HG02981 (cell line): Measurements from ENCODE around the gene NELFA.
A peak's percentile ranks its signal among the peaks of the same experiment; 100 is the strongest.
"Not testable (repeated sequence)": the region's sequence is repeated elsewhere in the genome, so short reads cannot be mapped to it uniquely, and the experiment has no call there.

Experiments
- ATAC-seq: cut with Tn5 transposase; IDR thresholded peaks from one replicate; pipeline ENCODE4 v1.9.1; 2021; ENCODE audit warnings: mild to moderate bottlenecking, moderate library complexity; ENCODE audit not compliant: unreplicated experiment

Gene NELFA

GRCh38 chr4:2040391-2041238 lies 31.8 kb upstream of the NELFA start:
- ATAC-seq: no peak

GRCh38 chr4:2036866-2037265 lies 28.1 kb upstream of the NELFA start:
- ATAC-seq: no peak

DNA sequence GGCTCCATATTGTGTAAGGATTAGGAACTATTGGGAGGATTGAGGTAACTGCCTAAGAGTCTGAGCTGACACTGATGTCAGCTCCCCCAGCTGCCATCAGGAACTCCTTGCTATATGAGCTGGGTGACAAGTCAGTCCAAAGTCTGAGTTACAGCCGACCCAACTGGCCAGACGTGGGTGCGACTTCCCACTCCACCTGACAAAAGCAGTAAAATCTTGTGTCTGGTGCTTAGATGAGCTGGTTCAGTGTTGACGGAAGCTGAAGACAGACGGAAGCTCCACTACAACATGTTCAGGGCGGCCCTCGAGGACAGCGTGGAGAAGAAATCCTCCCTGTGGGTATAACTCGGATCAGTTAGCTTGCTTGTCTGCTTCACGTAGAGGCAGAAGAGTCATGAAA lies 27.6 kb upstream of the NELFA start:
- no peak for ATAC-seq

DNA sequence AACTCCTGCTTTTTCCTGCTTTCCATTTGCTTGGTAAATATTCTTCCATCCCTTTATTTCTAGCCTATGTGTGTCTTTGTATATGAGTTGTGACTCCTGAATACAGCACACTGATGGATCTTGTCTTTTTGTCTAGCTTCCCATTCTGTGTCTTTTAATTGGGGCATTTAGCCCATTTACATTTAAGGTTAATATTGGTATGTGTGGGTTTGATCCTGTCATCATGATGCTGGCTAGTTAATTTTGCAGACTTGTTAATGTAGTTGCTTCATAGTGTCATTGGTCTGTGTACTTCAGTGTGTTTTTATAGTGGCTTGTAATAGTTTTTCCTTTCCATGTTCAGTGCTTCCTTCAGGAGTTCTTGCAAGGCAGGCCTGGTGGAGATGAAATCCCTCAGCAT lies 22.4 kb upstream of the NELFA start:
- not testable (repeated sequence) for ATAC-seq

- not testable (repeated sequence) for ATAC-seq
Measured at GRCh38 chr4:2027120-2027519, 18.3 kb upstream of the NELFA start.

DNA sequence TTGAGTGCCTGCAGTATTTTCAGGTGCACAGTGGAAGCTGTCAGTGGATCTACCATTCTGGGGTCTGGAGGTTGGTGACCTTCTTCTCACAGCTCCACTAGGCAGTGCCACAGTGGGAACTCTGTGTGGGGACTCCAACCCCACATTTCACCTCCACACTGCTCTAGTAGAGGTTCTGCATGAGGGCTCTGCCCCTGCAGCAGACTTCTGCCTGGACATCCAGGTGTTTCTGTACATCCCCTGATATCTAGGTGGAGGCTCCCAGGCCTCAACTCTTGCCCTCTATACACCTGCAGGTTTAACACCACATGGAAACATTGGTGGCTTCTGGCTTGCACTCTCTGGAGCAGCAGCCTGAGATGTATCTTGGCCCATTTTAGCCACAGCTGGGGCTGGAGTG lies 17.0 kb upstream of the NELFA start:
- no peak for ATAC-seq

DNA sequence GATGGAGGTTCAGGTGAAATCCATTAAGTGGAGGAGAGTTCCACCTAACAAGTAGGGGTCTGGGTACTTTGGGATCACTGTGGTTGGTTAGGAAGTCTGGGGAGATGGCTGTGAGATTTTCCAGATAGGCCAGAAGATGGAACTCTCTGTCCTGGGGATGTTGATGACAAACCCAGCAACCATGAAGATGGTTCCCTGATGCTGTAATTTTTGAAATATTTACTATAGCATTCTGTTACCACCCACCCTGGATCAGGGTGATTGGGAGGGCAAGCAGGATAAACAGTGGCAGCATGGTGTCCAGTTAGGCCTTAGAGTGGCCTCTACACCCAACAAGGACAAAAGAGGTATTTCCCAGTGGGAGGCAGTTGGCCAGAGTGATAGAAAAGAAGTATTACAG lies 15.9 kb upstream of the NELFA start:
- no peak for ATAC-seq

- not testable (repeated sequence) for ATAC-seq
Measured at GRCh38 chr4:2021358-2022018, 12.7 kb upstream of the NELFA start.

DNA sequence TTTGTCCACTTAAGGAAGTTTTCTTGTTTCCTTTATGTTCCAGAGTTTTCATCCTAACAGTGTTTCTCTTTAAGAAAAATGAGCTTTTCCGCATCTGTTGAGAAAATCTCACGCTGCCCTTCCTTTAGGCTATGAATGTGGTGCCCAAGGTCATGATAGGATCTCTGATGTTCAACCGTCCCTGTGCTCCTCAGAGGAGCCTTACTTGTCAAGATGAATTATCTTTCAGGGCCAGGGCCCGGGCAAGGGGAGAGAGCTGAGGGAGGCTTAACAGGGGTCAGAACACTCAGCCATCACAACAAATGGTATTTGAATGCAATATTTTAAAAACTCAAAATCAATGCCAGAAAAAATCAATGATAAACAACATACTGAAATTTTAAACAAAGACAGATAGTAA lies 6.2 kb upstream of the NELFA start:
- no peak for ATAC-seq

- no peak for ATAC-seq
Measured at GRCh38 chr4:2011583-2011982, 2.8 kb upstream of the NELFA start.

DNA sequence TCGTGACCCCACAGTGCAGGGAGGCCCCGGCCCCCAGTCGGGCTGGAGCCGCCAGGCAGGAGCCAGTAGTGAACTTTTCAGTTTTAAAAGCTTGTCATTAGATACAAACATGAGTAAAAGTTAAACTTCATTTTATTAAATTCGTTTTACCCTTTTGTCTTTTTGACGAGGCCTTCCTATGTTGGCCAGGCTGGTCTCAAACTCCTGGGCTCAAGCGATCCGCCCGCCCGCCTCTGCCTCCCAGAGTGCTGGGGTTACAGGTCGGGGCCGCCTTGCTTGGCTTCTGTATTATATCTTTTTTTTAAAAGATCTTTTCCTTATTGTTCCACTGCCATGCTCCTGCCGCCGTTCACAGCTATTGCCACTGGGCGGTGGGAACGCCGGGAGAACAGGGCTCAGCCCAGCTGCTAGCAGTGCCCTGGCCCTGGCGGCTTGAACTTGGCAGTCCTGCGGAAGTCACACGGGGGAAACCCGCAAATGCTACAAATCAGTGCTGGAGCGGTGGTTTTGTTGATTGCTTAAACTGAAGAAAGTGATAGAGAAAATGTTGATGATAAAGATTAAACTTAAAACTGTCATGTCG lies 968 bp upstream of the NELFA start:
- ATAC-seq: peak; percentile 15

- no peak for ATAC-seq
Measured at GRCh38 chr4:2008671-2008920, 178 bp downstream of the NELFA start.

DNA sequence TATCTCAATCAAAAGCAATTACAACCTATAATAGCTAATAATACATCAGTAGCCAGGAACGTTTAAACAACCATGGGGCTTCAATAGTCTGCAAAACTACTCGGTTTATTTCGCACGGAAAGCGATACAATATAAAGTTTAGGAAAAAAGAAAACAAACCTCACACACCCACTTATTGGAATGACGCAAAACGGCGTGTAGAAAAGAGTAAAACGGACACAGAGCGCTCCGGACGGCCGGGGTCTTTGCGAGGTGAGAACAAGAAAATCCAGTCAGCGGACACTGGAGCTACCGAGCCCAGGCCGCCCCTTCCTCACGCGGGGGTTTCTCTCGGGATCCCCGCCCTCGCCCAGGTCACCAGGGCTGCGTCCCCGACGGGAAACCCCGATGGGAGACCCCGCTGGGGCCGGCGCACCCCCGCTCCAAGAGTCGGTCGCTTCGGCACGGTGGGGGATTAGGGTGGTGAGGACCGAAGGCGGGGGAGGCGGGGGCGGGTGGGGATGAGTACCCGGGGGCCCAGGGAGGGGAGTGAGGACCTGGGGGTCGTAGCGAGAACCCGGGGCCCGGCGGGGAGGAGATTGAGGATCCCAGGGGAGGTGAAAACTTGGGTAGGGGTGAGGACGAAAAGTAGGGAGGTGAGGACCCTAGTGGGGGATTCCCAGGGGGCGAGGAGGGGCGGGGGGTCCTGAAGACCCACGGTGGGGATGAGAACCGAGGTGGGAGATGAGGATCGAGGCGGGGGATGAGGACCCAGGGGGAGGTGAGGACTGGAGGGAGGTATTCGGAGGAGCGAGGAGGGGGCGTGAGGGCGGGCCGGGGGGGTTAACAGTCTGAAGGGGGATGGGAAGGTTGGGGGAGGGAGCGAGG lies 737 bp downstream of the NELFA start:
- no peak for ATAC-seq

DNA sequence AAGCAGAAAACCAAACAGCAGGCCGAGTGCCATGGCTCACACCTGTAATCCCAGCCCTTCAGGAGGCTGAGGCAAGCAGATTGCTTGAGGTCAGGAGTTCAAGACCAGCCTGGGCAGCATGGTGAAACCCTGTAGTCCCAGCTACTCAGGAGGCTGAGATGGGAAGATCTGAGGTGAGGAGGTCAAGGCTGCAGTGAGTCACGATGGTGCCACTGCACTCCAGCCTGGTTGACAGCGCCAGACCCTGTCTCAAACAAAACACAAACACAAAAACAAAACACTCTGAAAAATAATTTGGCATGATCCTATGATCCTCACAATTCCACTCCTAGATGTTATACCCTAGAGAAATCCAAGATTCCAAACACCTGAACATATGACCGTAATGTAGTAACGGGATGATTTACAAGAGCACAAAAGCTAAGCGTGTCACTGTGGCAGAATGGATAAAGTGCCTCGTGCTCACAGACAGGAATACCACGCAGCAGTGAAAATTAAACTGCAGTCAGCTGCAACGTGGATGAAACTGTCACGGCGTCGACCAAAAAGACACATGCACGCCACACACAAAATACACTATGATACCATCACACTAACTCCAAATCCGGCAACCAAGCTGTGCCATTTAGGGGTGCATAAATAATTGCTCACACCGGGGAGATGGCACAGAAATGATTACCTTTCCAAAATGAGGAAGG lies 1.7 kb downstream of the NELFA start:
- ATAC-seq: no peak

DNA sequence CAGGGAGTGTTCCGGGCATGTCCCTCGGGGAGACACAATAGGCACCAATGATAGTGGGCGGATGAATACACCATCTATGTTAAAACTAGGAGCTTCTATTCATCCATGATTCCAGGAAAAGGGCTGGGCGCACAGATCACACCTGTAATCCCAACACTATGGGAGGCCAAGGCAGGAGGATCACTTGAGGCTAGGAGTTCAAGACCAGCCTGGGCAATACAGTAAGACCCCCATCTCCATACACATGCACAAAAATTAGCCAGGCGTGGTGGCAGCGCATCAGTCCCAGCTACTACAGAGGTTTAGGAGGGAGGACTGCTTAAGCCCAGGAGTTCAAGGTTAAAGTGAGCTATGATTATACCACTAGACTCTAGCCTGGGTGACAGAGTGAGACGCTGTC lies 2.4 kb downstream of the NELFA start:
- no peak for ATAC-seq

- not testable (repeated sequence) for ATAC-seq
Measured at GRCh38 chr4:2003361-2003760, 5.4 kb downstream of the NELFA start.

GRCh38 chr4:1999308-1999707 lies 9.5 kb downstream of the NELFA start:
- ATAC-seq: not testable (repeated sequence)

DNA sequence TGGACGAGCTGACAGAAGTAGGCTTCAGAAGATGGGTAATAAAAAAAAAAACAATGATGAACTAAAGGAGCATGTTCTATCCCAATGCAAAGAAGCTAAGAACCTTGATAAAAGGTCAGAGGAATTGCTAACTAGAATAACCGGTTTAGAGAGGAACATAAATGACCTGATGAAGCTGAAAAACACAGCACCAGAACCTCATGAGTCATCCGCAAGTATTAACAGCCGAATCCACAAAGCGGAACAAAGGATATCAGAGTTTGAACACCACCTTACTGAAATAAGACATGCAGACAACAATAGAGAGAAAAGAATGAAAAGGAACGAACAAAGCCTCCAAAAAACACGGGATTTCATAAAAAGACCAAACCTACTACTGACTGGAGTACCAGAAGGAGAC lies 10.5 kb downstream of the NELFA start:
- no peak for ATAC-seq

DNA sequence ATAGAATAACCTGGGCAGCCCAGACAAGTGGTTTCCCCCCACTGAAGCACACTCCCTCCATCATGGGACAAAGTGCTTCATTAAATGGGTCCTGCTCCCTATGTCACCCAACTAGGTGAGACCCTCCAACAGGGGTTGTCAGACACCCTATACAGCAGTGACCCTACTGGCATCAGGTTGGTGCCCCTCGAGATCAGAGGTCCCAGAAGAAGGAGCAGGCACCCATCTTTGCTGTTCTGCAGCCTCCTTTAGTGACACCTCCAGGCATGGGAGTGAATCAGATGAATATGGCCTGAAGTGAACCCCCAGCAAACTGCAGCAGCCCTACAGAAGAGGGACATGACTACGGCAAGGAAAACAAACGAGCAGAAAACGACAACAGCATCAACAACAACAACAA lies 11.1 kb downstream of the NELFA start:
- ATAC-seq: no peak

- no peak for ATAC-seq
Measured at GRCh38 chr4:1996866-1997611, 11.7 kb downstream of the NELFA start.
